Liver (tissue), 9 donors: ENCODE results near the gene SLC15A5. TPM values are rescaled to one million over a fixed set of nuclear protein-coding genes. Genes with fewer than 3 reads are reported as not detected.

Experiments used
- DNase-seq: peaks from one replicate; pipeline ENCODE4 v3.0.0-alpha.2; 2017; ENCODE audit warnings: low spot score
- H3K27ac ChIP-seq, 2 donors: one replicate each; pipeline ENCODE4 v1.7.0; 2013; ENCODE audit warnings: inconsistent platforms in 2 of 2, low read length in 2 of 2, control low read depth in 1 of 2, low read depth in 1 of 2, mild to moderate bottlenecking in 1 of 2
- H3K27me3 ChIP-seq, 4 donors: one replicate each; pipeline versions ENCODE4 v1.6.1 to v1.7.0; 2013; ENCODE audit warnings: low read length in 3 of 4, inconsistent platforms in 1 of 4, mild to moderate bottlenecking in 1 of 4, moderate library complexity in 1 of 4; ENCODE audit not compliant: control insufficient read depth in 4 of 4, insufficient read depth in 4 of 4
- H3K36me3 ChIP-seq, 4 donors: one replicate each; pipeline versions ENCODE4 v1.6.1 to v1.7.0; 2013; ENCODE audit warnings: low read length in 3 of 4, mild to moderate bottlenecking in 3 of 4, low read depth in 1 of 4, moderate library complexity in 1 of 4; ENCODE audit not compliant: control insufficient read depth in 4 of 4, insufficient read depth in 3 of 4
- H3K4me1 ChIP-seq, 4 donors: one replicate each; pipeline versions ENCODE4 v1.6.1 to v1.7.0; 2013; ENCODE audit warnings: low read length in 3 of 4, mild to moderate bottlenecking in 3 of 4, moderate library complexity in 1 of 4; ENCODE audit not compliant: control insufficient read depth in 4 of 4, insufficient read depth in 4 of 4
- H3K4me3 ChIP-seq, 3 donors: one replicate each; pipeline versions ENCODE4 v1.6.1 to v1.7.0; 2013; ENCODE audit warnings: low read length in 3 of 3, control low read depth in 1 of 3, low read depth in 1 of 3, mild to moderate bottlenecking in 1 of 3
- H3K9ac ChIP-seq, 2 donors: one replicate each; pipeline ENCODE4 v1.7.0; 2013; ENCODE audit warnings: low read length in 2 of 2, mild to moderate bottlenecking in 2 of 2, moderate library complexity in 2 of 2, control low read depth in 1 of 2, low read depth in 1 of 2
- H3K9me3 ChIP-seq, 4 donors: one replicate each; pipeline versions ENCODE4 v1.6.1 to v1.7.0; 2013; ENCODE audit warnings: low read length in 3 of 4; ENCODE audit not compliant: control insufficient read depth in 4 of 4
- CTCF ChIP-seq: fragments of 150-350 bp; IDR thresholded peaks from 2 replicates; pipeline ENCODE4 v1.5.1; 2017; ENCODE audit warnings: improper control_type of control experiment, low read depth, low read length; ENCODE audit not compliant: missing input control
- EGR1 ChIP-seq, 2 donors: IDR thresholded peaks; 2 replicates each; pipeline ENCODE4 v1.6.1; 2016 to 2018; ENCODE audit warnings: antibody characterized with exemption in 2 of 2, low read depth in 2 of 2
- FOXA1 ChIP-seq: IDR thresholded peaks from 2 replicates; pipeline ENCODE4 v1.6.1; 2016; ENCODE audit warnings: antibody characterized with exemption
- FOXA2 ChIP-seq: IDR thresholded peaks from 2 replicates; pipeline ENCODE4 v1.6.1; 2016; ENCODE audit warnings: antibody characterized with exemption
- GABPA ChIP-seq, 2 donors: IDR thresholded peaks in 1 of 2; conservative IDR thresholded peaks in 1 of 2; 2 replicates each; pipeline ENCODE4 v1.6.1; 2016; ENCODE audit warnings: antibody characterized with exemption in 2 of 2, mild to moderate bottlenecking in 1 of 2, moderate library complexity in 1 of 2
- HNF4A ChIP-seq, 2 donors: conservative IDR thresholded peaks; 2 replicates each; pipeline ENCODE4 v1.6.1; 2016; ENCODE audit warnings: antibody characterized with exemption in 2 of 2, mild to moderate bottlenecking in 2 of 2
- HNF4G ChIP-seq: IDR thresholded peaks from 2 replicates; pipeline ENCODE4 v1.6.1; 2016; ENCODE audit warnings: antibody characterized with exemption
- JUND ChIP-seq, 2 donors: IDR thresholded peaks; 2 replicates each; pipeline ENCODE4 v1.6.1; 2016; ENCODE audit warnings: antibody characterized with exemption in 2 of 2
- MAX ChIP-seq: IDR thresholded peaks from 2 replicates; pipeline ENCODE4 v1.6.1; 2016; ENCODE audit warnings: antibody characterized with exemption
- RAD21 ChIP-seq, 2 donors: IDR thresholded peaks; 2 replicates each; pipeline ENCODE4 v1.6.1; 2016; ENCODE audit warnings: antibody characterized with exemption in 2 of 2, mild to moderate bottlenecking in 2 of 2
- REST ChIP-seq: IDR thresholded peaks from 2 replicates; pipeline ENCODE4 v1.6.1; 2016; ENCODE audit warnings: antibody characterized with exemption, mild to moderate bottlenecking
- RXRA ChIP-seq, 2 donors: IDR thresholded peaks; 2 replicates each; pipeline ENCODE4 v1.6.1; 2017 to 2018; ENCODE audit warnings: antibody characterized with exemption in 2 of 2, mild to moderate bottlenecking in 1 of 2
- YY1 ChIP-seq: IDR thresholded peaks from 2 replicates; pipeline ENCODE4 v1.6.1; 2016; ENCODE audit warnings: antibody characterized with exemption, mild to moderate bottlenecking
- WGBS: extraction: QIAGEN DNeasy Blood & Tissue Kit; methylation state at CpG from one replicate; pipeline ENCODE4 v1.1.7; 2013; 5-methylcytosine and 5-hydroxymethylcytosine counted together
- polyA plus RNA-seq, 2 donors: library from polyadenylated mRNA; stranded (reverse) in 1 of 2; unstranded in 1 of 2; fragments of 200-250 nt in 1 of 2; fragments of >200 nt in 1 of 2; fragmentation: Nextera tagmentation in 1 of 2; extraction: Ambion mirVana in 1 of 2; gene quantifications; one replicate each; pipeline versions ENCODE4 v1.2.1 to v1.2.3, GENCODE V29; 2013 to 2015
- total RNA-seq, 2 donors: library from RNA; depleted of rRNA; stranded (reverse); fragments of >200 nt; gene quantifications; one replicate each; pipeline ENCODE4 v1.2.3, GENCODE V29; 2014
- TF ChIP-seq, protein P1 (sequence below): IDR thresholded peaks from 2 replicates; pipeline ENCODE4 v1.6.1; 2016; ENCODE audit warnings: antibody characterized with exemption
- TF ChIP-seq, protein P2 (sequence below): IDR thresholded peaks from 2 replicates; pipeline ENCODE4 v1.6.1; 2016; ENCODE audit warnings: antibody characterized with exemption
- donor health status: healthy.
- donor health status: healthy.
- donor health status: healthy.
- donor health status: healthy.
- donor health status: healthy.

The SLC15A5 gene
- total and polyA plus RNA-seq, 4 donors = not detected

- TF ChIP-seq GABPA (IDR thresholded peaks at IDR 0.05 in 1 of 2, conservative IDR thresholded peaks at IDR 0.05 in 1 of 2) = no peak
- no peak for TF ChIP-seq CTCF
- TF ChIP-seq FOXA2 = no peak
- no peak for TF ChIP-seq RXRA (IDR thresholded peaks at IDR 0.05)
- TF ChIP-seq JUND (IDR thresholded peaks at IDR 0.05) = no peak
- H3K36me3 ChIP-seq = no peaks in the 10 kb centered on the region
- no peak overlapping the region for H3K4me3 ChIP-seq
- no peak overlapping the region for H3K9ac ChIP-seq
- no peak overlapping the region for H3K27ac ChIP-seq
- no peak for DNase-seq
- no peaks in the 10 kb centered on the region for H3K4me1 ChIP-seq
- no peaks in the 10 kb centered on the region for H3K9me3 ChIP-seq
- H3K27me3 ChIP-seq = no peaks in the 10 kb centered on the region
- 94% methylated on average over 1 of the region's 1 CpG for WGBS
These were observed 121.5 kb downstream of the SLC15A5 start for GRCh38 chr12:16155938-16156337.

DNA sequence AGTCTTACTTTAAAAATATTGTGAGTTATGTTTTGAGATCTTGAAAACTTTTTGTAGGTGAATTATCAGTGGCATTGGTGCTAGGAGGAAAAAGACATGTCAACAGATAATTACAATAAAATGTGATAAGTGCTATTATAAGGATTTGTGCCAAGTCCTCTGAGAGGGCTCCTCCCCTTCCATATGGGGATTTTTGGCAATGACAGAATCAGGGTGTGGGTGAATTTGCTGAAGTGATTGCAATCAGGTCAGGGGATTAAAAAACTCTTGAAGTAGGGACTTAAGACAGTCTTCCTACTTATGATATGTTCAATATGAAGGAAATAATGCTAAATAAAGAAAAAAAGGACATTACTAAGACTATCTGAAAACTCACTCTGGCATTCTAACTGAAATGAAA lies 122.5 kb downstream of the SLC15A5 start:
- Histone ChIP-seq H3K9ac (no peak overlapping the region), H3K4me3 (no peak overlapping the region), H3K36me3 (no peaks in the 10 kb centered on the region), H3K9me3 (no peaks in the 10 kb centered on the region), H3K27ac (no peak overlapping the region), H3K4me1 (no peaks in the 10 kb centered on the region), H3K27me3 (no peaks in the 10 kb centered on the region)
- TF ChIP-seq RXRA (IDR thresholded peaks at IDR 0.05) (no peak), EGR1 (IDR thresholded peaks at IDR 0.05; ENCODE audit: low read depth in 2 of 2) (no peak), RAD21 (IDR thresholded peaks at IDR 0.05) (no peak)
- TF ChIP-seq, protein P1, sequence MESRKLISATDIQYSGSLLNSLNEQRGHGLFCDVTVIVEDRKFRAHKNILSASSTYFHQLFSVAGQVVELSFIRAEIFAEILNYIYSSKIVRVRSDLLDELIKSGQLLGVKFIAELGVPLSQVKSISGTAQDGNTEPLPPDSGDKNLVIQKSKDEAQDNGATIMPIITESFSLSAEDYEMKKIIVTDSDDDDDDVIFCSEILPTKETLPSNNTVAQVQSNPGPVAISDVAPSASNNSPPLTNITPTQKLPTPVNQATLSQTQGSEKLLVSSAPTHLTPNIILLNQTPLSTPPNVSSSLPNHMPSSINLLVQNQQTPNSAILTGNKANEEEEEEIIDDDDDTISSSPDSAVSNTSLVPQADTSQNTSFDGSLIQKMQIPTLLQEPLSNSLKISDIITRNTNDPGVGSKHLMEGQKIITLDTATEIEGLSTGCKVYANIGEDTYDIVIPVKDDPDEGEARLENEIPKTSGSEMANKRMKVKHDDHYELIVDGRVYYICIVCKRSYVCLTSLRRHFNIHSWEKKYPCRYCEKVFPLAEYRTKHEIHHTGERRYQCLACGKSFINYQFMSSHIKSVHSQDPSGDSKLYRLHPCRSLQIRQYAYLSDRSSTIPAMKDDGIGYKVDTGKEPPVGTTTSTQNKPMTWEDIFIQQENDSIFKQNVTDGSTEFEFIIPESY = no peak
- no peak for DNase-seq

DNA sequence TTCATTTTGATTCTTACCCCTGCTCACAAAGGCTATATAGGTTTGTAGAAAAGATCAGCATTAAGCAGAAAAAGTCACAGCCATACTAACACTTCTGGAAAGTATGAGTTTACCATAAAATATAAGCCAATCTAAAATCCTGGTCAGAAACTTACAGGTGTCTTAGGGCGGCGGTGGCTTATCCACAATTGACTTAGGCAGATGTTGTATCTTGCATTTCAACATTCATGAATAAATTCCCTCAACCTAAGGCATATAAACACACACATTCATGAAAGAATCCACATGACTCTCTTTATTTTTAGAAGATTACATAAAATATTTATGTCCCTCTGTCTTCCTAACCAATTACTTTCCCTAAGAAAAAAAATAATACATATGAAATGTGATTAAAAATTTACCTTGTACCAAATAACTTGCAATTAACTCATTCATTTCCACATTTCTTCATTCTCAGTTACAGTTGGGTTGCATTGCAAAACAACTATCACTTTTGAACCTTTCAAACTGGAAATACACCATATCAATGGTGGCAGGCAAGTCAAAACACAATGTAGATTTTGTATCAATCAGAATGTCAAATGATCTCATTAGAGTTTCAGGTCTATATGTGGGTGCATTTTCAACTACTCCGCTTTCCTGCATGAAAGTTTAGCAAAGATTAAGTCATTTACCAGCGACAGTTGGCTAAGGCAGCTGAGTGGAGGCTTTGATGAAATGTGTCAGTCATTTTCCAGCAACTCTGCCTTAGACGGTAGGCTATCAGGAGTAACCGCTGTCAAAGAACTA lies 124.4 kb downstream of the SLC15A5 start:
- no peak overlapping the region for H3K4me3 ChIP-seq
- TF ChIP-seq, protein P1 = no peak
- TF ChIP-seq FOXA1 (no peak), HNF4A (conservative IDR thresholded peaks at IDR 0.05) (no peak), RXRA (IDR thresholded peaks at IDR 0.05) (no peak), MAX (no peak), HNF4G (no peak), YY1 (no peak), REST (no peak), RAD21 (IDR thresholded peaks at IDR 0.05) (no peak), EGR1 (IDR thresholded peaks at IDR 0.05; ENCODE audit: low read depth in 2 of 2) (no peak), FOXA2 (no peak)
- TF ChIP-seq, protein P2, sequence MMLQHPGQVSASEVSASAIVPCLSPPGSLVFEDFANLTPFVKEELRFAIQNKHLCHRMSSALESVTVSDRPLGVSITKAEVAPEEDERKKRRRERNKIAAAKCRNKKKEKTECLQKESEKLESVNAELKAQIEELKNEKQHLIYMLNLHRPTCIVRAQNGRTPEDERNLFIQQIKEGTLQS = no peak
- 91% methylated on average over 6 of the region's 6 CpGs for WGBS
- no peak for DNase-seq
- H3K36me3 ChIP-seq = no peaks in the 10 kb centered on the region
- H3K27me3 ChIP-seq = no peaks in the 10 kb centered on the region
- no peak overlapping the region for H3K9ac ChIP-seq
- H3K9me3 ChIP-seq = no peaks in the 10 kb centered on the region
- H3K4me1 ChIP-seq = no peaks in the 10 kb centered on the region
- H3K27ac ChIP-seq = no peak overlapping the region
